Occipital lobe (tissue), 3 donors: ENCODE results near the gene ARHGEF4. TPM values are rescaled to one million over a fixed set of nuclear protein-coding genes. Genes with fewer than 3 reads are reported as not detected.

Experiments
- DNase-seq: peaks from one replicate; lab custom pipeline; 2025; lab: John Stamatoyannopoulos, UW
- small RNA-seq: library from RNA; depleted of rRNA; stranded (forward); fragments of <200 nt; gene quantifications from one replicate; pipeline ENCODE3, GENCODE V24; 2014
- total RNA-seq: library from RNA; depleted of rRNA; stranded (reverse); fragments of >200 nt; gene quantifications from one replicate; pipeline ENCODE4 v1.2.3, GENCODE V29; 2014

Gene ARHGEF4
- total RNA-seq, 1 donor from 2014 or later = 38.7 TPM

GRCh38 chr2:131092458-131093005, 255.8 kb downstream of the ARHGEF4 start:
- DNase-seq = no peak

DNA sequence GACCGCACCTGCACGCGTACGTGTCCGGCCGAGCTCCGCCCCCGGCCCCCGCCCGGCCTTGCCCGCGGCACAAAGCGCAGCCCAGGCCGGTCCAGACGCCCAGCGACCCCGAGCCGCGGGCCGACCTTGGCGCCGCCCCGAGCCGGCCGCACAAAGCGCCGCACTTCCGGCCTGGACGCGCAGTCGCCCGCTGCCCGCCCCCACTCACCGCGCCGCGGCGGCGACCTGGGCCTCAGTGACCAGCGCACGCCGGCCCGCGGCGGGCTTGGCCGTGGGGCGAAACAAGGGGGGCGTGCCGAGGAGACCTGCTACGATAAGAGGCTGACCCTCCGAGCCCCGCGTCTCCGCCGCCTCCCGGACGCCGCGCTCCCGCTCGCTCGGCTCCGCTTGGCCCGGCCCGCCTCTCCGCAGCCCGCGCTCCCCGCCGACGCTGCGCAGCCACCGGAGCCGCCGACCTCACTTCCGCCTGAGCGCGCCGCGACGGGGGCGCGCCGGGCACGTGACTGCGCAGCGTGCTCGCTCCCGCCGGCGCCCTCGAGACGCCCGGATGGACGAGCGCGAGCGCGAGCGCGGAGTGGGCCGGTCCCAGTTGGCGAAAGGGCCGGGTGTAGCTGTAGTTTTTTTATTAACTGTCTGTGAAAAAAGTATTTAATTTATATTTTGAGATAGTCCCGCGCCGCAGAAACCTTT, 256.4 kb downstream of the ARHGEF4 start, which contains the start of gene FAM168B:
FAM168B (minus strand) TSS at position 455 of the 690 bp plus-strand sequence. CDS start 10,814 bp downstream, outside the sequence.
- DNase-seq = peak; percentile 83

DNA sequence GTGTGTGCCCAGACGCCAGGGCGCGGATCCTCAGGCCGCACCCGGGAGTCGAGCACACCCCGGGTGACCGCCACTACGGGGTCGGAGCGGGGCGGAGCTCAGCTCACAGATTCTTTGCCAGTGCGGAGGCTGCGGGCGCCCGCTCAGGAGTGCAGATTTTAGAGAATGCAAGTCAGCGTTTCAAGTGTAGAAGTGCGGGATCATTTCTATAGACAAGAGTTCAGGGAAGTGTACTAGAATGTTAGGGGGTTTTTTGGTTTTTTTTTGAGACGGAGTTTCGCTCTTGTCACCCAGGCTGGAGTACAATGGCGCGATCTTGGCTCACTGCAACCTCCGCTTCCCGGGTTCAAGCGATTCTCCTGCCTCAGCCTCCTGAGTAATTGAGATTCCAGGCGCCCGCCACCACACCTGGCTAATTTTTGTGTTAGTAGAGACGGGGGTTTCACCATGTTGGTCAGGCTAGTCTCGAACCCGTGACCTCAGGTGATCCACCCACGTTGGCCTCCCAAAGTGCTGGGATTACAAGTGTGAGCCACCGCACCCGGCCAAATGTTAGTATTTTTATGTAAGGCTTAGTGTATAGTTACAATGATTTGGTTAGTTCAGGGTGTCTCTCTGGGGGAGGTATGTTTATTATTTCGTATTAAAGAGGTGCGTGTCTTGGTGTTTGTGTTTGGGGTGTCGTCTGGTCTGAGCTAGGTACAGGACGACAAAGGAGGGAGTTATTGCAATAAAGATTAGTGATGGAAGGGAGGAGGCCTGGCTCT, 257.2 kb downstream of the ARHGEF4 start:
- DNase-seq = no peak

DNA sequence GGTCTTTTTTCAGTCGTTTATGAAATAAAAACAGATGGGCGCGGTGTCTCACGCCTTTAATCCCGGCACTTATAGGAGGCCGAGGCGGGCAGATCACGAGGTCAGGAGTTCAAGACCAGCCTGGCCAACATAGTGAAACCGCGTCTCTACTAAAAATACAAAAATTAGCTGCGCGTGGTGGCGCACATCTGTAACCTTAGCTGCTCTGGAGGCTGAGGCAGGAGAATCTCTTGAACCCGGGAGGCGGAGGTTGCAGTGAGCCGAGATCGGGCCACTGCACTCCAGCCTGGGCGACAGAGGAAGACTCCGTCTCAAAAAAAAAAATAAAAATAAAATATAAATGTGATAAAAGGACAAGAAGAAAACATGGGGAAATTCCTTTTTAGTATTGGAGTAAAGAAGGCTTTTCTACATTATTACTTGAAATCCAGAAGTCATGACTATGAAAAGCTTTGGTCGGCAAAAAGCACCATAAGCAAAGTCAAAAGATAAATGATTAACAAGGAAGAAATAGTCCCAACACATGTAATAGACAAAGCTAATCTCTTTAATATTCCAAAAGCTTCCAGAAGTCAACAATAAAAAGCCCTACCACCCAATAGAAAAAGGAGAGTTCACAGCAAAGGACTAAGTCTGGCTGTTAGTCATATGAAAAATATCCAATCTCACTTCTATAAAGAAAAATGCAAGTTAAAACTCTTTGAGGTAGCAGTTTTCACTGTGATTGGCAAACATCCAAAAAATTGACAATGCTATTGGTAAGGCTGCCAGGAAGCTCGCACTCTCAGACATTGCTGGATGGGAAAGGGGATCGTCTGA, 258.0 kb downstream of the ARHGEF4 start:
- DNase-seq = no peak

Small RNA genes within 50 kb of the gene (small RNA-seq; reads per million reads assigned to genes)
- gene RF00423 = not detected

Other genes starting within 250 kb of the ARHGEF4 start
- gene CFC1, start 237.3 kb upstream of the ARHGEF4 start, total RNA-seq = not detected
- gene POTEJ, start 225.5 kb upstream of the ARHGEF4 start, total RNA-seq = not detected
- 0.31 TPM for gene GPR148, start 107.8 kb upstream of the ARHGEF4 start, total RNA-seq
- 32.8 TPM for gene AMER3, start 81.4 kb upstream of the ARHGEF4 start, total RNA-seq